Measurements from ENCODE around the gene B3GNT5. TPM values are rescaled to one million over a fixed set of nuclear protein-coding genes. Genes with fewer than 3 reads are reported as not detected.

The B3GNT5 gene
- polyA plus RNA-seq, 3 donors: 14.1 to 17.7 (median 14.2) TPM

DNA sequence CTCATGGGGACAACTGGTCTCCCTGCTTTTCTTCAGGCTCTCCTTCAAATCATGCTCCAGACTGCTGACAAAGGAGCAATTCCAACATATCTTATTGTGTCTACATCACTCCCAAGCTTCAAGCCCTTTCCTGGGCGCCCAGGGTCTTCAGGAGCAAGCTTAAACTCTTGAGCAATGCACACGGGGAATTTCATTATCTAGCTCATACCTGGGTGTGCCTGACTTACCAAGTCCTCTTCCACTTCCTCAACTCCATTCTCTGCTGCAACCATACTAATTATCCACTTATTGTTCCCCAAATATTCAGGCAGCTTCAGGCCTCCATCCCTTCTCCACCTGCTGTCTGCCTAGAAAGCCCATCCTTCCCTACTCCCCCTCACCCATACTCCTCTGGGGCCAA lies 50.6 kb downstream of the B3GNT5 start:
- Histone ChIP-seq H3K9ac (ENCODE audit: insufficient read depth, low read length, poor library complexity, severe bottlenecking) (no peak overlapping the region), H3K9me3 (replicated peaks in 1 of 2; ENCODE audit: control insufficient read depth in 1 of 2, insufficient read depth in 1 of 2, low read length in 2 of 2) (no peaks in the 10 kb centered on the region), H3K4me3 (replicated peaks in 1 of 3; ENCODE audit: low read depth in 2 of 3, low read length in 3 of 3) (no peak overlapping the region), H2AFZ (ENCODE audit: insufficient read depth, low read depth, low read length, poor library complexity, severe bottlenecking) (no peak overlapping the region), H3K79me2 (ENCODE audit: insufficient read depth, low read length) (no peaks in the 10 kb centered on the region), H4K20me1 (ENCODE audit: insufficient read depth, low read length) (no peaks in the 10 kb centered on the region), H3K27ac (ENCODE audit: low read depth in 1 of 2, low read length in 2 of 2) (no peak overlapping the region), H3K27me3 (ENCODE audit: control insufficient read depth in 2 of 2, insufficient read depth in 2 of 2, low read length in 2 of 2) (no peaks in the 10 kb centered on the region), H3K36me3 (replicated peaks in 1 of 2; ENCODE audit: control insufficient read depth in 1 of 2, insufficient read depth in 2 of 2, low read length in 2 of 2) (no peaks in the 10 kb centered on the region), H3K4me1 (ENCODE audit: control insufficient read depth in 1 of 2, insufficient read depth in 2 of 2, low read length in 2 of 2) (peaks cover 47 to 54% of the 10 kb centered on the region in 2 donors), H3K4me2 (replicated peaks; ENCODE audit: extremely low read depth, low read length, poor library complexity, severe bottlenecking) (no peak overlapping the region)
- H3K4me3 Mint-ChIP-seq: peak overlapping the region; percentile 14 to 57
- H3K36me3 Mint-ChIP-seq: peaks cover 0 to 1% of the 10 kb centered on the region in 2 donors
- DNase-seq: peak in 2 of 3 donors; percentile 52 to 56
- 22% methylated on average over 2 of the region's 2 CpGs for WGBS (ENCODE audit: insufficient coverage)
- peaks cover 60% of the 10 kb centered on the region for H3K4me1 Mint-ChIP-seq
- peak overlapping the region in 6 of 7 donors; percentile 39 to 85 (median 48) for H3K27ac Mint-ChIP-seq
- H3K9me3 Mint-ChIP-seq: peaks cover 0 to 1% (median 0%) of the 10 kb centered on the region in 7 donors
- intact Hi-C loops (cut with micrococcal nuclease): loop anchor here in 1 of 2 donors (10.0 kb wide), 1 partner anchor 49 kb away; the partner anchor contains the start of gene B3GNT5
- peaks cover 0 to 8% (median 3%) of the 10 kb centered on the region in 3 donors for H3K27me3 Mint-ChIP-seq (ENCODE audit: low read depth in 3 of 3)
- TF ChIP-seq, protein P1, sequence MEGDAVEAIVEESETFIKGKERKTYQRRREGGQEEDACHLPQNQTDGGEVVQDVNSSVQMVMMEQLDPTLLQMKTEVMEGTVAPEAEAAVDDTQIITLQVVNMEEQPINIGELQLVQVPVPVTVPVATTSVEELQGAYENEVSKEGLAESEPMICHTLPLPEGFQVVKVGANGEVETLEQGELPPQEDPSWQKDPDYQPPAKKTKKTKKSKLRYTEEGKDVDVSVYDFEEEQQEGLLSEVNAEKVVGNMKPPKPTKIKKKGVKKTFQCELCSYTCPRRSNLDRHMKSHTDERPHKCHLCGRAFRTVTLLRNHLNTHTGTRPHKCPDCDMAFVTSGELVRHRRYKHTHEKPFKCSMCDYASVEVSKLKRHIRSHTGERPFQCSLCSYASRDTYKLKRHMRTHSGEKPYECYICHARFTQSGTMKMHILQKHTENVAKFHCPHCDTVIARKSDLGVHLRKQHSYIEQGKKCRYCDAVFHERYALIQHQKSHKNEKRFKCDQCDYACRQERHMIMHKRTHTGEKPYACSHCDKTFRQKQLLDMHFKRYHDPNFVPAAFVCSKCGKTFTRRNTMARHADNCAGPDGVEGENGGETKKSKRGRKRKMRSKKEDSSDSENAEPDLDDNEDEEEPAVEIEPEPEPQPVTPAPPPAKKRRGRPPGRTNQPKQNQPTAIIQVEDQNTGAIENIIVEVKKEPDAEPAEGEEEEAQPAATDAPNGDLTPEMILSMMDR (IDR thresholded peaks at IDR 0.05): no peak

DNA sequence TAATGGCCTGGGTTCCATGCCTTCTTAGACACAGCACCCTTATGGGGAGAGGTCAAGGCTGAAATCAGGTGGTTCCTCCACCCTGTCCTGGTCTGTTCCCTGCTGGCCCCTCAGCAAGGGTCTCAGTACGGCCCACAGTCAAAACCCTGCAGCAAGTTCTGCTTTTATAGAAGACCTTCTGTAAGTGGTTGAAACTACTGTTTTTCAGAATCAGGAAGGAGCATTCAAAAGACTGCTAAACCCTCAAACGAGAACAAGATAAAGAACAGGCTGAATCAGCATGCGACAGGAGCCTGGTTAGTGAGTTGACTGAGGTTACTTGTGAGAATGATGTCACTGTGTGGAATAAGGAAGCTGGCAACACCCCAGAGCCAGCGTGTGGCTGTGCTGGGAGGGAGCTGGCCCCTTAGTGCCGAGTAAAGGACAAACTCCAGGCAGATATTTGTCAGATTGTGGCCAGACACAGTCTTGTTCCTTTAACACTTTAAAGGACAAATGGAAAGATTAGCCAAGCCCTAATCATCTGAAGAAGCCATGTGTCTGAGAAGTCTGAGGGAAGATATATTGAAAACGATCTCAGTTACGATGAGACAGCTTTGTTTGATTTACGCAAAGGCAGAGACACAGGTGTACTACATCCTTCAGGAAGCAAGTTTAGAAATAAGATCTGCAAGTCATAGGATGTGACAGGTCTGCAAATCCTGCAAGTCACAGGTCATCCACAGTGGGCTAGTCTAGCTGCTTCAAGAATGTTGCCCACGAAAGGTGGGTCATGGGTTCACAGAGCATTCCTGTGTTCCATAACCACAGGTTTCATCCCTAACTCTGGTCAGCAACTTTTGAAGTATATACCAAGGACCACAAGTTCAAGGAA lies 54.0 kb downstream of the B3GNT5 start:
- no peaks in the 10 kb centered on the region for H3K9me3 ChIP-seq (replicated peaks in 1 of 2; ENCODE audit: control insufficient read depth in 1 of 2, insufficient read depth in 1 of 2, low read length in 2 of 2)
- H3K4me1 ChIP-seq (ENCODE audit: control insufficient read depth in 1 of 2, insufficient read depth in 2 of 2, low read length in 2 of 2): peaks cover 45 to 54% of the 10 kb centered on the region in 2 donors
- Mint-ChIP-seq H3K4me1 (peaks cover 51% of the 10 kb centered on the region), H3K36me3 (peaks cover 0 to 1% of the 10 kb centered on the region in 2 donors), H3K27me3 (ENCODE audit: low read depth in 3 of 3) (peaks cover 2 to 9% (median 3%) of the 10 kb centered on the region in 3 donors), H3K27ac (peak overlapping the region; percentile 91 to 97 (median 95)), H3K4me3 (peak overlapping the region; percentile 47 to 78), H3K9me3 (no peaks in the 10 kb centered on the region)
- H3K4me2 ChIP-seq (replicated peaks; ENCODE audit: extremely low read depth, low read length, poor library complexity, severe bottlenecking): peak overlapping the region; percentile 62
- H4K20me1 ChIP-seq (ENCODE audit: insufficient read depth, low read length): no peaks in the 10 kb centered on the region
- TF ChIP-seq, protein P1 (IDR thresholded peaks at IDR 0.05): no peak
- DNase-seq: peak; percentile 95 to 98 (median 98)
- H3K27me3 ChIP-seq (ENCODE audit: control insufficient read depth in 2 of 2, insufficient read depth in 2 of 2, low read length in 2 of 2): no peaks in the 10 kb centered on the region
- intact Hi-C loops (cut with micrococcal nuclease): loop anchor here (2.0 to 10.0 kb wide), 5 partner anchors 20 to 95 kb away; partner anchors contain the start of gene B3GNT5 (in 1 of the 2)
- no peaks in the 10 kb centered on the region for H3K79me2 ChIP-seq (ENCODE audit: insufficient read depth, low read length)
- H3K4me3 ChIP-seq (replicated peaks in 1 of 3; ENCODE audit: low read depth in 2 of 3, low read length in 3 of 3): peak overlapping the region in 2 of 3 experiments; percentile 6 to 60
- H3K27ac ChIP-seq (ENCODE audit: low read depth in 1 of 2, low read length in 2 of 2): peak overlapping the region; percentile 75 to 93
- no peaks in the 10 kb centered on the region for H3K36me3 ChIP-seq (replicated peaks in 1 of 2; ENCODE audit: control insufficient read depth in 1 of 2, insufficient read depth in 2 of 2, low read length in 2 of 2)
- peak overlapping the region; percentile 47 for H2AFZ ChIP-seq (ENCODE audit: insufficient read depth, low read depth, low read length, poor library complexity, severe bottlenecking)
- 15% methylated on average over 6 of the region's 9 CpGs for WGBS (ENCODE audit: insufficient coverage)
- peak overlapping the region; percentile 50 for H3K9ac ChIP-seq (ENCODE audit: insufficient read depth, low read length, poor library complexity, severe bottlenecking)

All from CD14-positive monocyte (primary cell).